ENCODE measurements around the gene ZDHHC11B.
"Not testable (repeated sequence)": the region's sequence is repeated elsewhere in the genome, so short reads cannot be mapped to it uniquely, and the experiment has no call there.

Gene ZDHHC11B

DNA sequence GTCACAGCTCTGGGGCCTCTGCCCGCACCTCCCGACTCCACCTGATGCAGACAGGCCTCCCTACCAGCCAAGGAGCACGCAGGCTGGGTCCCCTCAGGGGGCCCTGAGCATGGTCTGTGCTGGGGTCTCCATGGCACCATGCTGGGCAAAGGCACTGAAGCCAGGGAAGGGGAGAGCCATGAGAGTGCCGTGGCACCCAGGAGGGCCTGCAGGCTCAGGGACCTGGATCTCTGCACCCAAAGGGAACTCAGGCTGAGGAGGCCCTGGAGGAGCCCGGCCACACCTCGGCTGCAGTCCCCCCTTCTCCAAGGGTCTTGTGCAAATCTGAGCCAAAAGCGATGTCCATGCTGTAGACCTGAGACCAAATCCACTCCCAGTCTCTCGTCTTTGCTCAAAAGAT lies 32.5 kb downstream of the ZDHHC11B start:
- not testable (repeated sequence) for DNase-seq

DNA sequence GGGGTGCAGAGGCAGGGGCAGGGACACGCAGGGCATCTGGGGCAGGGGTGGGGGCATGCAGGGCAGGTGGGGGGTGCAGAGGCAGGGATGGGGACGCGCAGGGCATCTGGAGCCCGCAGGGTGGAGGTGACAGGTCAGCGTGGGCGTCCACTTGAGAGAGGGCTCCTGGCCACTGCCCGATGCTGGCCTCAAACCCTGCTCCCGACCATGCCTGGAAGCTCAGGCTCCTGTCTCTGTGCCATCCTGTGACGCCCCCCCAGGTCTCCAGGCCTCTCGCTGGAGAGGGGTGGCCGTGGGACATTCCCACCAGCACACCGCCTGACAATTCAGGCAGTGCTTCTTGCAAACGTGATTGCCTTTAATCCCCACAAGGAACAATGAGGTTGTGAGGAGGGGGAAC lies 33.0 kb downstream of the ZDHHC11B start:
- no peak for DNase-seq

DNA sequence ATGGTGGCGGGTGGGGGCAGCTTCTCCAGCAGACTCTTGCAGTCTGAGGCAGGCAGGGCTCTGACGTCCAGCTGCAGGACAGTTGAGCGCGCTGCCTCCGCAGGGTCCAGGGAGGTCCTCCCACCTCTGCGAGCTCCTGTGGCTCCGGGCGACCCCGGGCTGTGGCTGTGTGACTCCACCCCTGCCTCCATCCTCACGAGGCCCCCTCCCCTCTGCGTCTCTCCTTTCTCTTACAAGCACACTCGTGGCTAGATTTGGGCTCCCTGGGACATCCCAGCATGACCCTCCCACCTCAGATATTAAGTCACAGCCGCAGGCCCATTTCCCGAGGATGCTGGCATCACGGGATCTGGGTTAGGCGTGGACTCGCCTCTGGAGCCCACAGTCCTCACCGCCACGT lies 34.3 kb downstream of the ZDHHC11B start:
- not testable (repeated sequence) for DNase-seq

DNA sequence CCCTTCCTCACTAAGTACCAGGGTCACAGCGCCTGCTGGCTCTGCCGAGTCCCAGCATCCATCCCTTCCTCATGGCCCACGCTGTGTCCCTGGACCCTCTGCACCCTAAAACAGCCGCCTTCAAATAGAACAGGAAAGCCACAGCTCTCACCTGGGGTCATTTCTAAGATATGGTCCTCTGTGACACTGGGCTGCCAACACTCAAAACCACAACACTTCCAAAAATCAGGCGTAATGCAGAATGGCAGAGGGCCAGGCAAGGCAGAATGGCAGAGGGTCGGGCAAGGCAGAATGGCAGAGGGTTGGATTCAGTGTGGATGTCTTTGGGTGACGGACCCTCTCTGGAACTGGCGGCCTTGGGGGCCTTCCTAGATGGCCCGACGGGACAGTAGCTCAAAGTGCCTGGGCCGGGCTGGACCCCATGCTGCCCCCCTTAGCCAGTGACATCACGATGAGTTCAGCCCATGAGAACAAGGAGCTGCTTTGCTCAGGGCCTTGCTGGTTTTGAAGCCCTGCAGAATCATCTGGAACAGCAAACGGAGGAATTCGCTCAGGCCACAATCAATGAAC lies 35.3 kb downstream of the ZDHHC11B start:
- DNase-seq = no peak

DNA sequence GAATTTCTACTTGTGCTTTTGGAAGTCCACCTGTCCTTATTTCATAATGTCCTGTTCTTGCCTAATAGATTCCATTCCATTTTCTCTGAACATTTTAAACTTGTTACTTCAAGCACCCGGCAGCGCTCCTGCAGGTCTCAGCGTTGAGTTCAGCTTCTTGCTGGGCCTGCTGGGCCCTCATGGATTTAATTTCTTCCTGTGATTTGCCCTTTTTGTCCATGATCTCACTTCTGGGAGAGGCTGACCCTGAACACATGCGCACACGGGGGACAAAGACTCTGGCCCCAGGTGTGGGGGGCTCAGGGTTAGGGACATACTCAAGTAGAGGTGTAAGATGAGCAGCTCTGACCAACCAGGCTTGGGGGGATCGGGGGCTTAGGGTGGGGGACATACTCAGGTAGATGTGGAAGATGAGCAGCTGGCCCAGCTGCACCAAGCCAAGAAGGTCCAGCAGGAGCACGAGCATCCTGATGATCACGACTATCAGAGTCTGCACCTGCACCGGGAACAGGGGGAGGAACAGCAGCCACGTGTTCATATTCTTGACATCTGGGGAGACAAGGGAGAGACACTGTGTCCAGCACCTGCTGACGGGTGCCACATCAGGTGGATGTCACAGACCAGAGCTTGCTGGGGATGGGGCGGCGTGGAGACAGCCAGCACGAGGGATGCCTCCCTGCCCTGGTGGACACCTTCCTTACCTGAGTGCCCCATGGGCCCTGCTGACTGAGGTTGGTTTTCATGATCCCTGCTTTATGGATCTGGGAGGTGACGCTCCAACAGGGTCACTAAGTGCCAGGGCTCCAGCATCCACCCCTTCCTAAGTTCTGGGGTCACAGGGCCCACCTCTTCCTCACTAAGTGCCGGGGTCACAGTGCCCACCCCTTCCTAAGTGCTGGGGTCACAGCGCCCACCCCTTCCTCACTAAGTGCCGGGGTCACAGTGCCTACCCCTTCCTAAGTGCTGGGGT lies 36.2 kb downstream of the ZDHHC11B start:
- not testable (repeated sequence) for DNase-seq

DNA sequence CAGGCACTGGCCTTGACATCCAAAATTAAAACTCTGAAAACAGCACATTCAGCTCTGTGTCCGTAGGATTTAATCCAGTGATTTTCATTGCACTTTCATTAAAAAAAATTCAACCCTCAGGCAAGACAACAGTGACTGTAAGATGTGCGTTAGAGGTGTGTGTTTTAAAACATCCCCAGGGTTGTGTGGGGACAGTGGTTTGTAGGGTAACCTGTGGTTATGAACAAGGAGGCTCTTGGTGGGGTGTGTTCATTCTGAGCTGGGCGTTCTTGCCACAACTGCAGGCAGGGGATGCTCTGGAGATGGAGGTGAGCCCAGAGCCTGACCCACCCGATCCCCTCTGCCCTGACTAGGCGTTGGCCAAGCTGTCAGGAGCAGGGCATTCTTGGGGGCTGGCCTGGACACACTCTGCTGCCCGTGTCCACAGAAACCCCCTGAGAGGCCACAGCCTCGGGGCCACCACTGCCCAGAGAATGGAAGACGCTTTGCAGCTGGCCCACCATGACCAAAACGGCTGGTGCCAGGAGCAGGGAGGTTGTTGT lies 37.2 kb downstream of the ZDHHC11B start:
- not testable (repeated sequence) for DNase-seq

DNA sequence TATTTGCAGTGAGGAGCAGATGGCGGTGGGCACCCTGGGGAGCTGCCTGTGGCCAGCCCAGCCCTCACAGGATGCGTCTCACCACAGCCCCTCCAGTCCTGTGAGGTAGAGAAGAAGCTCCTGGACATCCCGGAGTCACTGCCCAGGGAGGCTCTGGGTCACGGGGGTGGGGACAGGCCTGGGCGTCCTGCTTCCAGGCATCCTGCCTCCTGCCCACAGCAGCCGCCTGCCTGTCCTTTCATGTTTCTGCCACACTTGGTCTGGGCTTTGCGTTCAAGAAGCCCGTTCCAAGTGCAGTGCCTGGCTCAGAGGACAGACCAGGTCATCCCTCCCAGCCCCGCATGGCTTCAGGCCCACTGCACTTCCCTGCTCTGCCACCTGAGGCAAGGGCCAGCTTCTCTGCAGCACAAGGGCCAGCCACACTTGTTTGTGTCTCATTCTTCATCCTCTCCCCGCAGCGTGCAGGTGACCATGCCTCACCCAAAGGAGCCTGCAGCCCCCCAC lies 38.2 kb downstream of the ZDHHC11B start:
- DNase-seq = no peak

DNA sequence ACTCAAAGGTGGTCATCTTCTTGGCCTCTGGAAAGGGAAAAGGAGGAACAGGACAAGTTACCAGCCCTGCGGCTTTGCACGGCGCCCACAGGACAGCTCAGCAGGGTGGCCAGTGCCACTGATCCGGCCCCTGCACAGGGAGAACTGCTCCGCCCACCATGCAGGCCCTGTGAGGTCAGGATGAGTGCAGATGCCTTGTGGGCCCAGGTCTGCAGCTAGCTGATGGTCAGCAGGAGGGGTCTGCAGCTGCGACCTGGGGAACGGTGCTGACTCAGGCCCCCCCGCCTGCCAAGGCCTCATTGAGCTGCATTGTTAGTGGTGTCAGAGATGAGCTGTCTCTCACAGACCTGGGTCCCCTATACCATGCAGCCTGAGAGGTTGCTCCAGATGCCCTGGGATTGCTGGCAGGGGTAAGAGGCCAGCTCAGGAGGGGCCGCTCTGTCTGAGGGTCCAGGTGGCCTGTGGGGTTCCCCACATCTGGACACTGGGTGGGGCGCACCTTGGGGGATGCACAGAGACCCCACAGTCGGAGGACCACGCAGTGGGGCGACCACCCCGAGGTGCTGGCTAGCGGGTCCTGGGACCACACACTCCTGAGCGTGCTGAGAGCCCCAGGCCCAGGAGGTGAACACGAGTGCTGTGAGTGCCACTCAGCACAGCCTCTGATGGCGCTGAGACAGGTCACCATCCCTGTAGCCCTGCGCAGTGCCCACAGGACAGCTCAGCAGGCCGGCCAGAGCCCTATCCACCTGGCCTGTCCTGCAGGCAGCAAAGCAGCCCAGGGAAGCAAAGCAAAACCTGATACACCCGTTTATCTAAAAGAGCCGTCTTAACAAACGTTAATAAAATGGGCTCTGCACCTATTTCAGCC lies 39.0 kb downstream of the ZDHHC11B start:
- DNase-seq = not testable (repeated sequence)

DNA sequence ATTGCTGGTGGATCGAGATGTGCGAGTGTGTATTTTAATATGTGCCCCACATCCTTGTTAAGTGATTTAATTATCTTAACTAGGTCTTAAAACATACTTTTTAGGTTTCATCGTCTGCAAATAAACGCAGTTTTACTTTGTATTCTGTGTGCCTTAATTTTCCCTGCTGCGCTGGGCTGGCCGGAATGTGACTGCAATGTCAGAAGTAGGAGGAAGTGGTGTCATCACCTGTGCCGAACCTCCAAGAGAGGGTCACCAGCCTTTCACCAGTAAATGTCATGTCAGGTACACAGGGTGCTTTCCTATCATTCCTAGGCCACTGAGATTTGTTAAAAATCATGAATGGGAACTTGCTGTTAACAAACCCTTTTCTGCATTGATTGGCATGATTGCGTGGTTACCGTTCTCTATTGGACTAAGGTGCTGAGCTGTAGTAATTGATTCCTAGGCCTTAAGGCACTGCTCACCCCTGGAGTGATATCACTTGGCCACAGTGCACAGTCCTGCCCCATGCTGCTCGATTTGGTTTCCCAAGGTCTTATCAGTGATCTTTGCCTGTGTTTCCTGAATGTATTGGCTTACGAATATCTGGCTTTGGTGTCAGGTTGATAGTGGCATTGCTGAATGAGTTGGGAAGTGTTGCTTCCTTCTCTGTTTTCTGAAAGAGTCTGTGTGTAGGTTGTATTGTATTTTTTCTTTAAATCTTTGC lies 40.7 kb downstream of the ZDHHC11B start:
- not testable (repeated sequence) for DNase-seq

DNA sequence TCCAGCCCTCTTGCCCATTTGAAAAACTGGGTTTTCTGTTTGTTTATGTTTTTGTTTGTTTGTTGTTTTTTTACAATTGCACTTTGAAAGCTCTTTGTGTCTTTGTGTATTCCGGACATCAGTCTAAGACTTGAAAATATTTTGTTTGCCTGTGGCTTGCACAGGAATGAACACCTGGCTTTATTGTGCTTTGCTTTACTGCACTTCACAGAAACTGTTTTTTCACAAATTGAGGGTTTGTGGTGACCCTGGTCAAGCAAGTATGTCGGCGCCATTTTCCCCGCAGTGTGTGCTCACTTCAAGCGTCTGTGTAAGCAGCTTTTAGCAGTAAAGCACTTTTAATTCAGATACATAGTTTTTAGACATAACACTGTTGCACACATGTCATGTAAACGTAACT lies 42.3 kb downstream of the ZDHHC11B start:
- DNase-seq = not testable (repeated sequence)

DNA sequence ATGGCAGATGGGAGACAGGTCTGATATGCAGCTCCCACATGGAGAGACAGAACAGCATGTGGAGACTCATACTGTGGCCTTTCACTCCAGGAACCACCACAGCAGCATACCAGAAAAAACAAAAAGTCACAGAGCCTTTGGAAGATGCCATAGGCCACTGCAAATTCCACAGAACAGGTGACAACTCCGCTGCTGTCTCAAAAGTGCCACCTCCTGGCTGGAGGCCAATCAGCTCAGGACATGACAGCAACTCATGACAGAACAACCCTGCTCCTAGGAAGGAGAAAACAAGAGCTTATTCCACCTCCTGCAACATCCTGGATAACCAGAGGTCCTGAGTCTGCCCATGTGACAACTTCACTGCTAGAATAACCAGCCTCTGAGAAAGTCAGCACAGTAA lies 50.4 kb downstream of the ZDHHC11B start:
- not testable (repeated sequence) for DNase-seq

DNA sequence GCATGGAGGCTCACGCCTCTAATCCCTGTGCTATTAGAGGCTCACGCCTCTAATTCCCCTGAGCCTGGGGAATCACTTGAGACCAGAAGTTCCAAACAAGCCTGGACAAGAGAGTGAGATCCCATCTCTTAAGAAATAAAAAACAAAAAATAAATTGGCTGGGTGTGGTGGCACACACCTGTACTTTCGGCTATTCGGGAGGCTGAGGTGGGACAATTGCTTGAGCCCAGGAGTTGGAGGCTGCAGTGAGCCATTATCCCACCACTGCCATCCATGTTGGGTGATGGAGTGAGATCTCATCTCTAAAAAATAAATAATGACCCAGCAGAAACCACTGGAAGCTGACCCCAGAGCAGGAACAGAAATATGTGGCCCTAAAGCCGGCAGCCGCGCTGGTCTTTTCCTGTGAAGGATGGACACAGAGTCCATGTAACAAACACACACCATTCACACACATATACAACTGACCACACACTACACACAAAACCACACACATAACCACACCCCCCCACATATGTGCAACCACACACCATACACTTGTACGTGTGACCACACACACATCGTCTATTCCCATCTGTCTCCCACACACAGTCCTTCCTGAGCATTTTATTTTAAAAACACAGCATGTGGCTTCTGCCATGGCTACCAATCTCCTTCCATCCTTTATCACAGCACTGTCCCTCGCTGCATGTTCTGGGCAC lies 51.6 kb downstream of the ZDHHC11B start:
- not testable (repeated sequence) for DNase-seq

DNA sequence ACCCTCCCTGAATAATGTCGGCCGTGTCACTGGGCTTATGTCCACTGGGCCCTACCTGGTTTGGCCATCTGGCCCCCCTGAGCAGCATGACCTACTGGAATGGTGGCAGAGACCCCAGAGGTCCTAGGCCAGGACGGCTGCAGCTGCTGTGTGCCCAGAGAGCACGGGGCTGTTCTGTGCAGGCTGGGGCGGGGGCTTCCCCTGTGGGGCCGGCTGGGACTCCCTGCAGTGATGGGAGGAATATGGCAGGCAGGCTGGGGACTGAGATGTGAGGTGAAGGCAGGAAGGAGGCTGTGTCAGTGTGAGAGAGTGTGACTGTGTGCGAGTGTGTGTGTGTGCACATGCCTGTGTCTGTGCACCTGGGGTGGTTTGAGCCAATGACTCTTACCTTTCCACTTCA lies 55.3 kb downstream of the ZDHHC11B start:
- DNase-seq = not testable (repeated sequence)

DNA sequence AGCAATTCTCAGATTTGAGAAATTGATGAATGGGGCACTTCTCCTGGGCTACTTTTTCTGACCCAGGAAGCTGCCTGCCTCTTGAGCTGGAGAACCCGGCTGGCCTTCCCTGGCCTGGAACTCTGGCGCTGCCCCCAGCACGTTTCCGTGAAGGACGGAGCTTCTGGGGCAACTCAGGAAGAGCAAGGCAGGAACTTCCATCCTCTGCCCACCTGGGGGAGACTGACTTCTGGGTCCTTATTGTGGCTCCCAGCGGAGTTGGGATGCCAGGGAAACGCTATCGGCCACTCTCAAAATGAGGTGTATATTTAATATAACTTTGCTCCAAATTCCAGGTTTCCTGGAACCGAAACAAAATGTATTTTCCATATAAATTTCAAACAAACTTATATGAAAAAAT lies 57.4 kb downstream of the ZDHHC11B start:
- DNase-seq = not testable (repeated sequence)

DNA sequence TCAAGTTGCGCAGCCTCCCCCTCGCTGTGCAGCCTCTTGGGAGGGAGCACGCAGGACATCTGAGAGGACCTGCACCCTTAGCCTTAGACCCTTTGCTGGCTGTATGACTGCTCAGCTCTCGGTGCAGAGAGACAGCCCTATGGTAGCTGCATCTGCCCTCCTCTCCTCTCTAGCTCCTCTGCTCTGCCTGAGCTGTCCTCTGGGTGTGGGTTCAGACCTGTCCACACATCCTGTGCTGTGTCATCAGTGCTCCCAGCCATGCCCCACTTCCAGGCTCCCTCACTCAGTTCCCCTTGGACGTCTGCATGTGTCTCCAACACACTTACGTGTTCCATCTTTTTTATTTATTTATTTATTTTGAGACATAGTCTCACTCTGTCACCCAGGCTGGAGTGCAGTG lies 60.7 kb downstream of the ZDHHC11B start:
- DNase-seq = not testable (repeated sequence)

DNA sequence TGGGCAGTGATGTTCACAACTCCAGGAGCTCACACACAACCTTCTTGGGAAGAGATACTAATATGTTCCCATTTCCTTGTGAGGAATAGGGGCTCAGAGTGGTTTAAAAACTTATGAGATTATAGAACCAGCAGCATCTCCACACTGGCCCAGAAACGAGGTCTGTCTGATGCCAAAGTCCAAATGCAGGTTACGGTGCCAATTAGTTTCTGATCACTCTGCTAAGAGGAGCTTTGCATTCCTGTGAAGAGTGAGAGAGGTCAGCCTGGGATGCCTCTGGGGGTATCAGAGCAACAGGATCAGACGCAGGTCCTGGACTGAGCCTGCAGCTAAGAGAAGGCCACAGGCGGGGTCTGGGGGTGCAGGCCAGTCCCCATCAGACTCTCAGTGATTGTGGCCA lies 61.2 kb downstream of the ZDHHC11B start:
- DNase-seq = not testable (repeated sequence)

DNA sequence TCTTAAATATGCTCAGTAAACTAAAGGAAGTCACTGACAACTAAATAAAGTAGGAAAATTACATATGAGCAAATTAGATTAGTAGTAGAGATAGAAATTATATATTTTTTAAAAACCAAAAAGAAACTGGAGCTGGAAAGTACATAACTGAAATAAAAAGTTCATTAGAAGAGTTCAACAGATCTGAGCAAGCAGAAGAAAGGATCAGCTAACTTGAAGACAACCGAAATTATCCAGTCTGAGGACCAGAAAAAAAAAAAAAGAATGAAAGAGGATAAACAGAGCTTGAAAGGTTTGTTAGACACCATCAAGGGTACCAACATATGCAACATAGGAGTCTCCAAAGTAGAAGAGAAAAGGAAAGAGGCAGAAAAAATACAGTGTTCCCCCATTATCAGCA lies 65.2 kb downstream of the ZDHHC11B start:
- DNase-seq = not testable (repeated sequence)

DNA sequence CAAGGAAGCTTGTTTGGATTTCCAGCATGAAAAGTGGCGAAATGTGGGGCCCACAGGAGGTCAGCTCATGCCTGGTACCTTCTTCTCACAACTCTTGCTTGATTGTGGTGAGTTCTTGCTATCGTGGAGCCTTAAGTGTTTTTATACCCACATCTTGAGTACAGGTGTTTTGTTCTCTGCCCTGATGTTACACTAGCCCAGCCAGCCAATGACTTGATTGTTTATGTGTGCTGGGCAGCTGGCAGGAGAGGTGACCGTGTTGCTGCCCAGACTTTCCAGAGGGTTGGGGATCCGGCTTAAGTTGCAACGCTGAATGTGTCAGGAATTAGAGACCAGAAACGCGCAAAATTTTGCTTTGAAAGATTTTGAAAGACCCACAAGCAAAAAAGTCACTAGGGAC lies 67.4 kb downstream of the ZDHHC11B start:
- DNase-seq = no peak

DNA sequence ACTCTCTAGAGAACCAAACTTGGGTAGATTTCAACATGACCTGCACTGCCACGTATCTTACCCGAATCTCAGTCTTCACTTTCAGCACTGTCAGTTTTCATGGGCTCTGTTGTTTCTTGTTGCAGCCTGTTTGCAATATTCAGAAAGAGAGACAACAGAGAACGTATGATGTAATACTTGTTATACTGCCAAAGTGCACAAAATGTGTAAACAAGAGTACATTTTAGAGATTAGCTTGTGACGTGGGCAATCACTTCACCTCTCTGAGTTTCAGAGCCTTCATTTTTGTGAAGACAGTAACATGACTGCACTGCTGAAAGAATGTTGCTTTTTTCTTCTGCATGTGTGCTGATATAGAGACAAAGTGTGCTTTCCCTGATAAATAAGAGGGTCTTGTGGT lies 67.8 kb downstream of the ZDHHC11B start:
- DNase-seq = not testable (repeated sequence)

DNA sequence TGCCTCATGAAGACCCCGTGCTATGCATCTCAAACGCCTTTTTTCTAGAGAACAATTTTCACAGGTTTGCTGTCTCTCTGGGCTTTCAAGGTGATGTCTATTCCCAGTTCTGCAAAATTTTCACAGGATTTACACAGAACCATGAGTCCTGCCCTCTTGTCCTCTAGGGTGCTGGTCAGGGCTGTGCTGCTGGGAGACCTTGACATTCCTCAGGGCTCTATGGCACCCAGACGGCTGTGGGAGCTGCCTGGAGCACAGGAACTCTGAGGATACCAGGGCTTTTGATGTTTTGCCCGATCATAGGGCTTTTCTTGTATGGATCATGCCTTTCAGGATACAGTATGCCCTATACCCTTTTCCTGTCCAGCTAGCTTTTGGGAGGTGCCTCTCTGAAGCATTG lies 68.9 kb downstream of the ZDHHC11B start:
- not testable (repeated sequence) for DNase-seq

All from CD4-positive, alpha-beta T cell treated with Interleukin-17A for 1 hour (primary cell).